ENCODE measurements around the gene EEF2K. TPM values are rescaled to one million over a fixed set of nuclear protein-coding genes. Genes with fewer than 3 reads are reported as not detected.

Gene EEF2K
- total and polyA plus RNA-seq, 9 donors = 27.8 to 54.7 (median 38.9) TPM

GRCh38 chr16:22313876-22314470 lies 107.9 kb downstream of the EEF2K start:
- Histone ChIP-seq H3K27me3 (ENCODE audit: control insufficient read depth, insufficient read depth, low read length) (no peaks in the 10 kb centered on the region), H3K27ac (ENCODE audit: low read length) (no peak overlapping the region), H3K9me3 (replicated peaks; ENCODE audit: control insufficient read depth, low read depth, low read length) (no peaks in the 10 kb centered on the region), H3K36me3 (ENCODE audit: control insufficient read depth, insufficient read depth, low read length) (peaks cover 83% of the 10 kb centered on the region), H3K4me3 (ENCODE audit: low read length) (no peak overlapping the region), H3K4me1 (ENCODE audit: control insufficient read depth, insufficient read depth, low read length) (no peaks in the 10 kb centered on the region)
- no peak for DNase-seq
- 93% methylated on average over 9 of the region's 10 CpGs for WGBS (ENCODE audit: insufficient coverage)

- no peak for DNase-seq
- 81% methylated on average over 31 of the region's 37 CpGs for WGBS (ENCODE audit: insufficient coverage)
- H3K9me3 ChIP-seq (replicated peaks; ENCODE audit: control insufficient read depth, low read depth, low read length) = no peaks in the 10 kb centered on the region
- no peaks in the 10 kb centered on the region for H3K27me3 ChIP-seq (ENCODE audit: control insufficient read depth, insufficient read depth, low read length)
- peaks cover 76% of the 10 kb centered on the region for H3K36me3 ChIP-seq (ENCODE audit: control insufficient read depth, insufficient read depth, low read length)
- no peaks in the 10 kb centered on the region for H3K4me1 ChIP-seq (ENCODE audit: control insufficient read depth, insufficient read depth, low read length)
- H3K27ac ChIP-seq (ENCODE audit: low read length) = no peak overlapping the region
- no peak overlapping the region for H3K4me3 ChIP-seq (ENCODE audit: low read length)
These were observed 108.9 kb downstream of the EEF2K start for GRCh38 chr16:22314661-22315626.

- Histone ChIP-seq H3K4me3 (ENCODE audit: low read length) (no peak overlapping the region), H3K9me3 (replicated peaks; ENCODE audit: control insufficient read depth, low read depth, low read length) (no peaks in the 10 kb centered on the region), H3K36me3 (ENCODE audit: control insufficient read depth, insufficient read depth, low read length) (peaks cover 75% of the 10 kb centered on the region), H3K27me3 (ENCODE audit: control insufficient read depth, insufficient read depth, low read length) (no peaks in the 10 kb centered on the region), H3K27ac (ENCODE audit: low read length) (no peak overlapping the region), H3K4me1 (ENCODE audit: control insufficient read depth, insufficient read depth, low read length) (no peaks in the 10 kb centered on the region)
- no peak for DNase-seq
- WGBS (ENCODE audit: insufficient coverage) = no CpG with 5 or more reads among the region's 1 CpG
These were observed 109.9 kb downstream of the EEF2K start for GRCh38 chr16:22315979-22316378.

GRCh38 chr16:22316411-22316811 lies 110.3 kb downstream of the EEF2K start:
- 78% methylated on average over 9 of the region's 9 CpGs for WGBS (ENCODE audit: insufficient coverage)
- Histone ChIP-seq H3K36me3 (ENCODE audit: control insufficient read depth, insufficient read depth, low read length) (peaks cover 76% of the 10 kb centered on the region), H3K4me1 (ENCODE audit: control insufficient read depth, insufficient read depth, low read length) (no peaks in the 10 kb centered on the region), H3K27ac (ENCODE audit: low read length) (no peak overlapping the region), H3K4me3 (ENCODE audit: low read length) (no peak overlapping the region), H3K27me3 (ENCODE audit: control insufficient read depth, insufficient read depth, low read length) (no peaks in the 10 kb centered on the region), H3K9me3 (replicated peaks; ENCODE audit: control insufficient read depth, low read depth, low read length) (no peaks in the 10 kb centered on the region)
- no peak for DNase-seq

GRCh38 chr16:22317001-22317530 lies 111.0 kb downstream of the EEF2K start:
- H3K9me3 ChIP-seq (replicated peaks; ENCODE audit: control insufficient read depth, low read depth, low read length) = no peaks in the 10 kb centered on the region
- H3K27me3 ChIP-seq (ENCODE audit: control insufficient read depth, insufficient read depth, low read length) = no peaks in the 10 kb centered on the region
- H3K4me3 ChIP-seq (ENCODE audit: low read length) = no peak overlapping the region
- H3K27ac ChIP-seq (ENCODE audit: low read length) = no peak overlapping the region
- 89% methylated on average over 16 of the region's 17 CpGs for WGBS (ENCODE audit: insufficient coverage)
- DNase-seq = no peak
- H3K4me1 ChIP-seq (ENCODE audit: control insufficient read depth, insufficient read depth, low read length) = no peaks in the 10 kb centered on the region
- H3K36me3 ChIP-seq (ENCODE audit: control insufficient read depth, insufficient read depth, low read length) = peaks cover 76% of the 10 kb centered on the region

- WGBS (ENCODE audit: insufficient coverage) = 92% methylated on average over 6 of the region's 6 CpGs
- Histone ChIP-seq H3K4me1 (ENCODE audit: control insufficient read depth, insufficient read depth, low read length) (no peaks in the 10 kb centered on the region), H3K9me3 (replicated peaks; ENCODE audit: control insufficient read depth, low read depth, low read length) (no peaks in the 10 kb centered on the region), H3K27me3 (ENCODE audit: control insufficient read depth, insufficient read depth, low read length) (no peaks in the 10 kb centered on the region), H3K27ac (ENCODE audit: low read length) (no peak overlapping the region), H3K36me3 (ENCODE audit: control insufficient read depth, insufficient read depth, low read length) (peaks cover 75% of the 10 kb centered on the region), H3K4me3 (ENCODE audit: low read length) (no peak overlapping the region)
- DNase-seq = no peak
These were observed 111.5 kb downstream of the EEF2K start for GRCh38 chr16:22317625-22318024.

GRCh38 chr16:22318690-22319358 lies 112.7 kb downstream of the EEF2K start:
- no peak overlapping the region for H3K27ac ChIP-seq (ENCODE audit: low read length)
- H3K9me3 ChIP-seq (replicated peaks; ENCODE audit: control insufficient read depth, low read depth, low read length) = no peaks in the 10 kb centered on the region

GRCh38 chr16:22320572-22321339 lies 114.7 kb downstream of the EEF2K start:
- Histone ChIP-seq H3K4me3 (ENCODE audit: low read length) (no peak overlapping the region), H3K9me3 (replicated peaks; ENCODE audit: control insufficient read depth, low read depth, low read length) (no peaks in the 10 kb centered on the region), H3K27me3 (ENCODE audit: control insufficient read depth, insufficient read depth, low read length) (no peaks in the 10 kb centered on the region), H3K4me1 (ENCODE audit: control insufficient read depth, insufficient read depth, low read length) (no peaks in the 10 kb centered on the region), H3K27ac (ENCODE audit: low read length) (no peak overlapping the region), H3K36me3 (ENCODE audit: control insufficient read depth, insufficient read depth, low read length) (peaks cover 78% of the 10 kb centered on the region)
- DNase-seq = no peak
- no CpG with 5 or more reads among the region's 13 CpGs for WGBS (ENCODE audit: insufficient coverage)

More at GRCh38 chr16:22318690-22319358, 112.7 kb downstream of the EEF2K start:
- 70% methylated on average over 2 of the region's 18 CpGs for WGBS (ENCODE audit: insufficient coverage)
- Histone ChIP-seq H3K4me3 (ENCODE audit: low read length) (no peak overlapping the region), H3K36me3 (ENCODE audit: control insufficient read depth, insufficient read depth, low read length) (peaks cover 78% of the 10 kb centered on the region), H3K4me1 (ENCODE audit: control insufficient read depth, insufficient read depth, low read length) (no peaks in the 10 kb centered on the region), H3K27me3 (ENCODE audit: control insufficient read depth, insufficient read depth, low read length) (no peaks in the 10 kb centered on the region)
- no peak for DNase-seq

- WGBS (ENCODE audit: insufficient coverage) = 57% methylated on average over 7 of the region's 16 CpGs
- Histone ChIP-seq H3K27me3 (ENCODE audit: control insufficient read depth, insufficient read depth, low read length) (no peaks in the 10 kb centered on the region), H3K4me1 (ENCODE audit: control insufficient read depth, insufficient read depth, low read length) (no peaks in the 10 kb centered on the region), H3K36me3 (ENCODE audit: control insufficient read depth, insufficient read depth, low read length) (peaks cover 76% of the 10 kb centered on the region), H3K4me3 (ENCODE audit: low read length) (no peak overlapping the region), H3K9me3 (replicated peaks; ENCODE audit: control insufficient read depth, low read depth, low read length) (no peaks in the 10 kb centered on the region), H3K27ac (ENCODE audit: low read length) (no peak overlapping the region)
- DNase-seq = peak; percentile 67
These were observed 115.4 kb downstream of the EEF2K start for GRCh38 chr16:22321340-22322001.

Data from muscle of leg (tissue), 11 donors.